MCF 10A (cell line): Measurements from ENCODE around the gene ZBTB48. TPM values are rescaled to one million over a fixed set of nuclear protein-coding genes. Genes with fewer than 3 reads are reported as not detected.

Experiments used
- BruUV-seq: library from RNA; stranded (reverse); fragments of 400-500 nt; replicated peaks from 2 replicates; lab custom pipeline; 2021; lab: Mats Ljungman, UMichigan
- CTCF ChIA-PET: fragments of 300-600 bp; sonication (Branson Sonifier 250); formaldehyde crosslinking; extraction: SDS; loops from one replicate; lab custom pipeline; 2021; ENCODE audit warnings: antibody characterized with exemption, inconsistent platforms; lab: Yijun Ruan, JAX
- POLR2A ChIA-PET: fragments of 300-600, 350-650 bp; sonication (Branson Sonifier 250); formaldehyde crosslinking; extraction: SDS; loops from one replicate; lab custom pipeline; 2020; ENCODE audit warnings: antibody characterized with exemption, inconsistent platforms; lab: Yijun Ruan, JAX
- DNase-seq: peaks from one replicate; pipeline ENCODE4 v3.0.0-alpha.2; 2018; ENCODE audit not compliant: unreplicated experiment
- H3K27ac Mint-ChIP-seq: one replicate; pipeline ENCODE4 v1.8.0; 2022; ENCODE audit warnings: mild to moderate bottlenecking, low read depth, mixed read lengths; ENCODE audit not compliant: unreplicated experiment
- H3K27me3 Mint-ChIP-seq: one replicate; pipeline ENCODE4 v1.8.0; 2022; ENCODE audit warnings: mixed read lengths; ENCODE audit not compliant: insufficient read depth, unreplicated experiment
- H3K36me3 Mint-ChIP-seq: one replicate; pipeline ENCODE4 v1.8.0; 2022; ENCODE audit warnings: mild to moderate bottlenecking, moderate library complexity, mixed read lengths; ENCODE audit not compliant: insufficient read depth, unreplicated experiment
- H3K4me1 Mint-ChIP-seq: one replicate; pipeline ENCODE4 v1.8.0; 2022; ENCODE audit warnings: mixed read lengths; ENCODE audit not compliant: insufficient read depth, unreplicated experiment
- H3K4me3 Mint-ChIP-seq: one replicate; pipeline ENCODE4 v1.8.0; 2022; ENCODE audit warnings: mild to moderate bottlenecking, moderate library complexity, mixed read lengths; ENCODE audit not compliant: unreplicated experiment
- H3K9me3 Mint-ChIP-seq: one replicate; pipeline ENCODE4 v1.8.0; 2022; ENCODE audit warnings: mixed read lengths; ENCODE audit not compliant: unreplicated experiment
- intact Hi-C: fragments of 100-400 bp; cut with micrococcal nuclease; formaldehyde crosslinking; loops from 2 replicates; pipeline ENCODE4 v1.14.1; 2022
- total RNA-seq: library from RNA; stranded (reverse); gene quantifications from 2 replicates; pipeline ENCODE4 v1.2.3, GENCODE V29; 2022
- TF ChIP-seq, protein P1 (sequence below): fragments of 200-600 bp; IDR thresholded peaks from one replicate; pipeline ENCODE4 v1.8.0; 2022; ENCODE audit warnings: antibody characterized with exemption, mild to moderate bottlenecking; ENCODE audit not compliant: unreplicated experiment

The ZBTB48 gene
- total RNA-seq, 1 experiment from 2014 or later: 40.6 TPM

DNA sequence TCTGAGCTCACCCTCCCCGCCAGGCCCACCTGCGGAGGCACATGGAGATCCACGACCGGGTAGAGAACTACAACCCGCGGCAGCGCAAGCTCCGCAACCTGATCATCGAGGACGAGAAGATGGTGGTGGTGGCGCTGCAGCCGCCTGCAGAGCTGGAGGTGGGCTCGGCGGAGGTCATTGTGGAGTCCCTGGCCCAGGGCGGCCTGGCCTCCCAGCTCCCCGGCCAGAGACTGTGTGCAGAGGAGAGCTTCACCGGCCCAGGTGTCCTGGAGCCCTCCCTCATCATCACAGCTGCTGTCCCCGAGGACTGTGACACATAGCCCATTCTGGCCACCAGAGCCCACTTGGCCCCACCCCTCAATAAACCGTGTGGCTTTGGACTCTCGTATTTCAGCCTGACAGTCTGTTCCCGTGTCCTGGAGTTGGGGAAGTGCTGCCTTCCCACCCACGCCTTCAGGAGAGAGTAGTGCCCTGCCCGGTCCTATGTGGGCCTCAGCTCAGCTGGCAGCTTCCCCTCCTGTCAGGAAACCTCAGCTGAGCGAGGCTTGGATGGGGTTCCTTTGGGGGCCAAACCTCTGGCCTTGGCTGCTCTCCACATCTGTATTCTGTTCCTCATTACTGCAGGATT lies 9.2 kb downstream of the ZBTB48 start:
- peaks cover 17% of the 10 kb centered on the region for H3K4me1 Mint-ChIP-seq
- H3K27ac Mint-ChIP-seq: peak overlapping the region; percentile 66
- POLR2A ChIA-PET: interaction anchor here (0.7 to 6.9 kb wide), 6 partner anchors 9 to 36 kb away, joined by 3 to 69 read pairs (median 6); partner anchors contain the start of genes KLHL21, TAS1R1 and ZBTB48
- H3K27me3 Mint-ChIP-seq: no peaks in the 10 kb centered on the region
- H3K4me3 Mint-ChIP-seq: no peak overlapping the region
- BruUV-seq: no TSS peak
- CTCF ChIA-PET: interaction anchor here (0.5 to 0.6 kb wide), 2 partner anchors 139 to 371 kb away, joined by 3 read pairs; no protein-coding TSS in a partner anchor
- H3K9me3 Mint-ChIP-seq: no peaks in the 10 kb centered on the region
- no peak for DNase-seq
- peaks cover 56% of the 10 kb centered on the region for H3K36me3 Mint-ChIP-seq
- TF ChIP-seq, protein P1, sequence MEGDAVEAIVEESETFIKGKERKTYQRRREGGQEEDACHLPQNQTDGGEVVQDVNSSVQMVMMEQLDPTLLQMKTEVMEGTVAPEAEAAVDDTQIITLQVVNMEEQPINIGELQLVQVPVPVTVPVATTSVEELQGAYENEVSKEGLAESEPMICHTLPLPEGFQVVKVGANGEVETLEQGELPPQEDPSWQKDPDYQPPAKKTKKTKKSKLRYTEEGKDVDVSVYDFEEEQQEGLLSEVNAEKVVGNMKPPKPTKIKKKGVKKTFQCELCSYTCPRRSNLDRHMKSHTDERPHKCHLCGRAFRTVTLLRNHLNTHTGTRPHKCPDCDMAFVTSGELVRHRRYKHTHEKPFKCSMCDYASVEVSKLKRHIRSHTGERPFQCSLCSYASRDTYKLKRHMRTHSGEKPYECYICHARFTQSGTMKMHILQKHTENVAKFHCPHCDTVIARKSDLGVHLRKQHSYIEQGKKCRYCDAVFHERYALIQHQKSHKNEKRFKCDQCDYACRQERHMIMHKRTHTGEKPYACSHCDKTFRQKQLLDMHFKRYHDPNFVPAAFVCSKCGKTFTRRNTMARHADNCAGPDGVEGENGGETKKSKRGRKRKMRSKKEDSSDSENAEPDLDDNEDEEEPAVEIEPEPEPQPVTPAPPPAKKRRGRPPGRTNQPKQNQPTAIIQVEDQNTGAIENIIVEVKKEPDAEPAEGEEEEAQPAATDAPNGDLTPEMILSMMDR: no peak
- intact Hi-C loops: no loop called here

DNA sequence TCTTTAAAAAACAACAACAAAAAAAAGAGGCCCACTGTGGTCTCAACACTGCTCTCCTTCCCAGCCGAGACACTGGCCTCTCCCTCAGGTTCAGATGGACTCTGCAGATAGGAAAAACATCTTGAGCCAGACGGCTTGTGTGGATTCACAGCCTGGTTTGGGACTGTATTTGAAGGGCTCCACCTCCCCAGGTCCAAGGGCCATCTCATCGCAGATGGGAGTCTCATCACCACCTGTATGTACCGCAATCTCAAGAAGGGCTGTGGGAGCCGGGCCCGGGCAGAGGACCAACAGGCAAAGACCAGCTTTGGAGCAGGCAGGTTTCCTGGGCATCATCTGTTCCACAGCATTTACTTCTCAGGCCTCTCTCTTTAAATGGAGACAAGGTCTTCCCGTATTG lies 10.3 kb downstream of the ZBTB48 start:
- BruUV-seq: no TSS peak
- DNase-seq: no peak
- H3K36me3 Mint-ChIP-seq: peaks cover 59% of the 10 kb centered on the region
- TF ChIP-seq, protein P1: no peak
- ChIA-PET CTCF (no interaction called here), POLR2A (interaction anchor here (0.5 to 6.9 kb wide), 4 partner anchors 8 to 36 kb away, joined by 3 to 69 read pairs (median 14); partner anchors contain the start of genes KLHL21 and ZBTB48)
- H3K4me1 Mint-ChIP-seq: peaks cover 17% of the 10 kb centered on the region
- H3K9me3 Mint-ChIP-seq: no peaks in the 10 kb centered on the region
- no peaks in the 10 kb centered on the region for H3K27me3 Mint-ChIP-seq
- no peak overlapping the region for H3K4me3 Mint-ChIP-seq
- H3K27ac Mint-ChIP-seq: no peak overlapping the region
- intact Hi-C loops: no loop called here

GRCh38 chr1:6591222-6591621 lies 11.4 kb downstream of the ZBTB48 start:
- TF ChIP-seq, protein P1: no peak
- no peak for DNase-seq
- BruUV-seq: no TSS peak
- peaks cover 17% of the 10 kb centered on the region for H3K4me1 Mint-ChIP-seq
- no peaks in the 10 kb centered on the region for H3K27me3 Mint-ChIP-seq
- CTCF ChIA-PET: no interaction called here
- intact Hi-C loops: no loop called here
- no peaks in the 10 kb centered on the region for H3K9me3 Mint-ChIP-seq
- no peak overlapping the region for H3K27ac Mint-ChIP-seq
- POLR2A ChIA-PET: interaction anchor here (1.3 to 6.9 kb wide), 2 partner anchors 11 to 15 kb away, joined by 3 to 69 read pairs; partner anchors contain the start of gene KLHL21
- no peak overlapping the region for H3K4me3 Mint-ChIP-seq
- peaks cover 69% of the 10 kb centered on the region for H3K36me3 Mint-ChIP-seq

DNA sequence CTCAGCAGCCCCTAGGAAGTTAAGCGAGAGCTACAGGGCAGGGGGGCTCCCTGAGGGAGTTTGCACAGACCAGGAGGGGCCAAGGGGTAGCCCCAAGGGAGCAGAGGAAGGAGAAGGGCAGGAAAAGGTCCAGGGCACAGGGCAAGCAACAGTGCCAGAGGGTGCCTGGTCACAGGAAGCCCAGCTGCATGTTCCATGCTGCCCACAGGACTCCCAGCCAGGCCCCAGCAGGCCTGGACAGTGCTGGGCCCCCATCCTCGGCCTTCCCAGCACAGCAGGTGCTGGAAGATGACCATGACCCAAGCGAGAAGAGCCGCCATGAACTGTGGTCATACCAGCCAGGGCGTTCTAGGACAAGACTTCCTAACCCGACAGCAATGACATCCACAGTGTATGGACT lies 11.8 kb downstream of the ZBTB48 start:
- BruUV-seq: no TSS peak
- no peaks in the 10 kb centered on the region for H3K27me3 Mint-ChIP-seq
- DNase-seq: no peak
- no peaks in the 10 kb centered on the region for H3K9me3 Mint-ChIP-seq
- peaks cover 73% of the 10 kb centered on the region for H3K36me3 Mint-ChIP-seq
- H3K27ac Mint-ChIP-seq: no peak overlapping the region
- CTCF ChIA-PET: no interaction called here
- POLR2A ChIA-PET: interaction anchor here (1.3 kb wide), 1 partner anchor 15 kb away, joined by 3 read pairs; no protein-coding TSS in a partner anchor
- no peak overlapping the region for H3K4me3 Mint-ChIP-seq
- intact Hi-C loops: no loop called here
- TF ChIP-seq, protein P1: no peak
- H3K4me1 Mint-ChIP-seq: peaks cover 17% of the 10 kb centered on the region
